Activated CD8-positive, alpha-beta memory T cell treated with anti-CD3 and anti-CD28 coated beads, Interleukin-2, amount 50 U/mL, for 24 hours (primary cell): Measurements from ENCODE around the gene SORBS2.
"Not testable (repeated sequence)": the region's sequence is repeated elsewhere in the genome, so short reads cannot be mapped to it uniquely, and the experiment has no call there.

Experiments
- DNase-seq: peaks from one replicate; pipeline ENCODE4 v3.0.0-alpha.2; 2020; ENCODE audit errors: extremely low read depth

SORBS2 gene

GRCh38 chr4:185716577-185717376 lies 95.2 kb downstream of the SORBS2 start:
- no peak for DNase-seq

DNA sequence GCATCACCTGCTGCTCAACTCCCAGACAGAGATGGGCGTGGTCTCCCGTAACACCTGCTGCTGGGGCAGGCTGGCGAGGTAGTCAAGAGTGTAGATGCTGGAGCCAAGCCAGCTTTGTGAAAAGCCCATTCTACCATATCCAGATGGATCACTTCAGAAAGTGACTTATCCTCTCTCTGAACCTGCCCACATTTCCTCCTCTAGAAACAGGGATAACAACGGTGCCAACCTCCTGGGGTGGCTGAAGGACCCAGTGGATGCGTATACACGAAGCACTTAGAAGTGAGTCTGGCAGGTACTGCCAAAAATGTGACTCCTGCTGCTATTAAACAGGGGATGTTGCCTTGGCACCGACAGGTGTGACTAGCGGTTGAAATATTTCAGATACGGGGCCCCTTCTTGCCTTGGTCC lies 95.8 kb downstream of the SORBS2 start:
- DNase-seq = no peak

DNA sequence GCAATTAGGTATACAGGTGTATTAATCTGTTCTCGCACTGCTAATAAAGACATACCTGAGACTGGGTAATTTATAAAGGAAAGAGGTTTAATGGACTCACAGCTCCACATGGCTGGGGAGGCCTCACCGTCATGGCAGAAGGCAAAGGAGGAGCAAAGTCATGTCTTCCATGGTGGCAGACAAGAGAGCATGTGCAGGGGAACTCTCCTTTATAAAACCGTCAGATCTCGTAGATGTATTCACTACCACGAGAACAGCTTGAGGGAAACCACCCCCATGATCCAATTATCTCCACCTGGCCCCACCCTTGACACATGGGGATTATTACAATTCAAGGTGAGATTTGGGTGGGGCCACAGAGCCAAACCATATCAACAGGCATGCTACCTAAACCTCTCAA lies 97.5 kb downstream of the SORBS2 start:
- not testable (repeated sequence) for DNase-seq

DNA sequence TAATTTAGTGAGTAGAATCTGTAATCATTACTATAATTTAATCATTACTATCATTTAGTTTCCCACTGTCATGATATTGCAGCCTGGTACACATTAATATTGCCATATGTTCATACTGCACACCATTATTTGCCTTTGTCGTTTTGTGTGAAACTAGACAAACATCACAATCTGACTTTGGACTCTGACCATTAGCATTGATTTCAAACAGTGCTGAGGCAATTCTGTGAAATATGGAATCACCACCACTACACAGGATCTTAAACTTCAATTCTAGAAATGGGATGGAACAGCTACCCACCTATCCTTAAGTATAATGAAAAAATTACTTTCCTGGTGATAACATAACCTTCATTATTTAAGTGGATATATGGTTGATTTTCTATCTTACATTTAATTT lies 98.3 kb downstream of the SORBS2 start:
- no peak for DNase-seq

DNA sequence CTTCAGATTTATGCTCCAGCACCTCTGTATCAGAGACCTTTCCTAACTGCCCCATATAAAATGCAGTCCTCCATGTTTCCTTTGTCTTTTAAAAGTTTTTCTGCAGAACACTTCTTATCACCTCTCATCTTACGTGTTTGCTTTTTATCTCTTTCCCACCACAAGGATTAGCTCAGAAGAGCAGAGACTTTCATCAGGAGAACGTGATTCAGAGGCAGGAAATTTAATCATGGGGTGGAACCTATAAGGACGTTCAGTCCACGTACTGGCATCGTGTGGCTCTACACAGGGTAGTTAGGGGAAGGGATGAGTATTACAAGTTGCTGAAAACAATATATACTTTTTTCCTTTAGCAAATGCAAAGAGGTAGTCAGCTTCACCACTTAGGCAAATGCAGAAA lies 98.7 kb downstream of the SORBS2 start:
- DNase-seq = no peak

GRCh38 chr4:185712350-185713024 lies 99.5 kb downstream of the SORBS2 start:
- DNase-seq = no peak

- DNase-seq = no peak
Measured at GRCh38 chr4:185711726-185712125, 100.3 kb downstream of the SORBS2 start.

DNA sequence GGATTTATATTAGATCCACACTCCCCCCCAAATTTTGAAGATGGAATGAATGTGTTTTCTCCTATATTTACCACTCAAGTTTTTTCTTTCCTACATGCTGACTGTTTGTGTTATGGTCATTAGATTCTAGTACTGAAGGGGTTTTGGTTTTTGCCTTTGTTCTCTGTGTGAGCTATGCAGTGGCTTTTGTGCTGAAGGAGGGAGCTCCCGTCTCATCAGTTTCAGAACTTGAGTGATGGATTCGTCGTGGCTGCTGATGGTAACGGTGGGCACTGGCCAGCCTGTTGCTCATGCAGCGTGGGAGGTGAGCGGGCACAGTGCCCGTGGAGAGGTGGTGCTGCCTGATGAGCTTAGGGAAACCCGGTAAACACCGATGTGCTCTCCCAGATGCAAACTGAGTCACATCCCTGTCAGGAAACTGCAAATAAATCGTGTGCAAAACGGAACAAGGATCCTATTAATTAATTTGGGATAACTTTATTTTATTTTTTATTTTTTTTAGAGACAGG lies 101.5 kb downstream of the SORBS2 start:
- DNase-seq = no peak

- DNase-seq = no peak
Measured at GRCh38 chr4:185709802-185710486, 102.0 kb downstream of the SORBS2 start.

DNA sequence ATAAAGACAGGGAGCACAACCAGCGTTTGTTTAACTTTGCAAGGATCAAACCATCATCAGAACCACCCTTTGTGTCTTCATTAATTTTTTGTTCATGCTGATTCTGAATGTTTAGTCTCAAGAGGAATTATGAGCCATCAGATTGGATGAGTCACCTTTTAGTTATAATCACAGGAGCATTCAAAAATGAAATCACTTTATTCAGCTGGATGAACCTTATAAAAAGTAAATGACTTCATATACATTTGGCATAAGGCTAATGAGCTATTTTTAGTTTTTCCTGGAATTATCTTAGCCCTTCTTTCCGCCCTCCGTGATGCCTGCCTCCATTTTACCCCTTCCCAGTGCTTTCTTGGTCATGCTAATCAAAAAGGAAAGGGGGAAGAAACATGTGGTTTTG lies 103.6 kb downstream of the SORBS2 start:
- no peak for DNase-seq

DNA sequence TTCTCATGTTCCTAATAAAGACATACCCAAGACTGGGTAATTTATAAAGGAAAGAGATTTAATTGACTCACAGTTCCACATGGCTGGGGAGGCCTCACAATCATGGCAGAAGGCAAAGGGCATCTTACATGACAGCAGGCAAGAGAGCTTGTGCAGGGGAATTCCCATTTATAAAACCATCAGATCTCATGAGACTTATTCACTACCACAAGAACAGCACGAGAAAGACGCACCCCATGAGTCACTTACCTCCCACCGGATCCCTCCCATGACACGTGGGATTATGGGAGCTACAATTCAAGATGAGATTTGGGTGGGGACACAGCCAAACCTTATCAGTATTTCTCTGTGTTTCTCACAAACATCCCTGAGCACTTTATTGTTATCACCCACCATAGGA lies 104.4 kb downstream of the SORBS2 start:
- DNase-seq = not testable (repeated sequence)

GRCh38 chr4:185702147-185702663 lies 109.8 kb downstream of the SORBS2 start:
- DNase-seq = no peak

- DNase-seq = no peak
Measured at GRCh38 chr4:185700630-185701029, 111.4 kb downstream of the SORBS2 start.

GRCh38 chr4:185700048-185700447 lies 111.9 kb downstream of the SORBS2 start:
- no peak for DNase-seq

- no peak for DNase-seq
Measured at GRCh38 chr4:185697488-185697887, 114.5 kb downstream of the SORBS2 start.

- no peak for DNase-seq
Measured at GRCh38 chr4:185695743-185696142, 116.3 kb downstream of the SORBS2 start.

DNA sequence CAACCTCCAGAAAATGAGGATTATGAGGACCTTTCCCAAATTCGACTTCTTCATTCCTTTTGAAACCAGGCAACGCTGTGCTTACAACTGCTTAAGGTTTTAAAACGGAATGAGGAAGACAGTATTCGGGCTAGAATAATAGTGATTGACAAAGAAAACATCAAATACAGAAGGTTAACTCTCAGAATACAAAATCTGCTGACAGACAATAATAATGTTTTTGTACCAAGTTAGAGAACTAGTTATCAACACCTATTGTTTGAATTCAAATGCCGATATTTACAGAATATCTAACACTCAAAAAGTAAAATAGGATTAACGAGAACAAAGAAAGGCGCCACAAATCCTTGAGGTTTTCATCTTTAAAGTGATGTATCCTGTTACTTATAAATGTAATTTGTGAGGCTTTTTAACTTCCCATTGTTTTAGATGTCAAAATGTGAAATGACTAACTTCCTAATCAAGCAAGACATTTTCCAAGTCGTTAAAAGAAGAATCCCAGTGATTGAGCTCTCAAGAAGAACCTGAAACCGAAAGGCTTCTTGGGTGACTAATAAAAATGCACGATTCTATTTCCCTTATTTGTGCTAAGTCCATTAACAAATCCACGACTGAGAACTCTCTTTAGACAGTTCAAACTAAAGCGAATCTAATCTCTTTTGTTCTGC lies 118.3 kb downstream of the SORBS2 start:
- DNase-seq = no peak

- DNase-seq = no peak
Measured at GRCh38 chr4:185689407-185689806, 122.6 kb downstream of the SORBS2 start.

GRCh38 chr4:185685804-185686203 lies 126.2 kb downstream of the SORBS2 start:
- no peak for DNase-seq

- DNase-seq = no peak
Measured at GRCh38 chr4:185683896-185684295, 128.1 kb downstream of the SORBS2 start.

GRCh38 chr4:185683222-185683621 lies 128.8 kb downstream of the SORBS2 start:
- DNase-seq = no peak

GRCh38 chr4:185682236-185682635 lies 129.8 kb downstream of the SORBS2 start:
- DNase-seq = no peak
